IMR-90 (cell line): Measurements from ENCODE around the gene MTRF1L. TPM values are rescaled to one million over a fixed set of nuclear protein-coding genes. Genes with fewer than 3 reads are reported as not detected.
A peak's percentile ranks its signal among the peaks of the same experiment; 100 is the strongest.

ENCODE experiments used
- ATAC-seq: fragments of 200-7000 bp; cut with Tn5 transposase; 2 replicates; pipeline ENCODE4 v1.9.1; 2020; ENCODE audit warnings: low read depth, mild to moderate bottlenecking, moderate library complexity
- BruUV-seq: library from RNA; stranded (reverse); fragments of 400-500 nt; replicated peaks from 2 replicates; lab custom pipeline; 2021; lab: Mats Ljungman, UMichigan
- CTCF ChIA-PET: fragments of 300-600 bp; formaldehyde crosslinking; extraction: SDS; loops from one replicate; lab custom pipeline; 2021; ENCODE audit warnings: antibody characterized with exemption; lab: Yijun Ruan, JAX
- POLR2A ChIA-PET: fragments of 300-600 bp; sonication (Branson Sonifier 250); formaldehyde crosslinking; loops from one replicate; lab custom pipeline; 2022; ENCODE audit warnings: antibody characterized with exemption; ENCODE audit not compliant: unreplicated experiment; lab: Charles Lee
- DNase-seq: peaks from one replicate; pipeline ENCODE4 v3.0.0; 2013
- H2AFZ ChIP-seq: replicated peaks from 2 replicates; pipeline ENCODE3; 2013; ENCODE audit warnings: low read length, mild to moderate bottlenecking; ENCODE audit not compliant: poor library complexity
- H2AK5ac ChIP-seq: 2 replicates; pipeline ENCODE4 v1.6.1; 2013; ENCODE audit warnings: low read depth, low read length, inconsistent platforms
- H2AK9ac ChIP-seq: replicated peaks from 2 replicates; pipeline ENCODE3; 2013; ENCODE audit warnings: mild to moderate bottlenecking, low read depth, low read length, moderate library complexity; ENCODE audit not compliant: poor library complexity
- H2BK120ac ChIP-seq: 2 replicates; pipeline ENCODE4 v1.6.1; 2013; ENCODE audit warnings: low read depth, low read length, inconsistent platforms
- H2BK15ac ChIP-seq: 3 replicates; pipeline ENCODE4 v1.6.1; 2013; ENCODE audit warnings: low read depth, low read length, inconsistent platforms
- H2BK20ac ChIP-seq: 2 replicates; pipeline ENCODE4 v1.6.1; 2013; ENCODE audit warnings: low read depth, mild to moderate bottlenecking, inconsistent platforms, low read length, moderate library complexity
- H2BK5ac ChIP-seq: 2 replicates; pipeline ENCODE4 v1.6.1; 2013; ENCODE audit warnings: mild to moderate bottlenecking, low read depth, low read length, inconsistent platforms; ENCODE audit not compliant: poor library complexity, severe bottlenecking
- H3K14ac ChIP-seq: replicated peaks from 2 replicates; pipeline ENCODE4 v1.6.1; 2013; ENCODE audit warnings: low read depth, low read length, inconsistent platforms
- H3K18ac ChIP-seq: 2 replicates; pipeline ENCODE4 v1.6.1; 2013; ENCODE audit warnings: low read depth, low read length, control low read depth
- H3K23ac ChIP-seq: 2 replicates; pipeline ENCODE4 v1.6.1; 2013; ENCODE audit warnings: low read depth, low read length, inconsistent platforms
- H3K27ac ChIP-seq: 2 replicates; pipeline ENCODE4 v1.5.1; 2013; ENCODE audit warnings: mild to moderate bottlenecking, control low read depth, low read length; ENCODE audit not compliant: insufficient read depth
- H3K27me3 ChIP-seq: 2 replicates; pipeline ENCODE4 v1.6.1; 2013; ENCODE audit warnings: low read length; ENCODE audit not compliant: control insufficient read depth, insufficient read depth
- H3K36me3 ChIP-seq: 2 replicates; pipeline ENCODE4 v1.6.1; 2013; ENCODE audit warnings: low read length, mixed read lengths; ENCODE audit not compliant: control insufficient read depth, insufficient read depth
- H3K4ac ChIP-seq: 2 replicates; pipeline ENCODE4 v1.6.1; 2013; ENCODE audit warnings: low read depth, low read length, inconsistent platforms
- H3K4me1 ChIP-seq: 2 replicates; pipeline ENCODE4 v1.6.1; 2013; ENCODE audit warnings: low read length, mixed read lengths; ENCODE audit not compliant: control insufficient read depth, insufficient read depth
- H3K4me2 ChIP-seq: 2 replicates; pipeline ENCODE4 v1.6.1; 2013; ENCODE audit warnings: low read depth, mild to moderate bottlenecking, control low read depth, low read length, moderate library complexity
- H3K4me3 ChIP-seq: 2 replicates; pipeline ENCODE4 v1.5.1; 2013; ENCODE audit warnings: low read depth, mild to moderate bottlenecking, control low read depth, low read length, moderate library complexity; ENCODE audit not compliant: insufficient read depth
- H3K56ac ChIP-seq: 2 replicates; pipeline ENCODE4 v1.6.1; 2013; ENCODE audit warnings: low read length, inconsistent platforms; ENCODE audit not compliant: insufficient read depth; ENCODE audit errors: extremely low read depth
- H3K79me1 ChIP-seq, 2 experiments: 2 replicates each; pipeline ENCODE4 v1.6.1; 2013; ENCODE audit warnings: low read length in 2 of 2, inconsistent platforms in 1 of 2, low read depth in 1 of 2
- H3K9ac ChIP-seq: 2 replicates; pipeline ENCODE4 v1.6.1; 2013; ENCODE audit warnings: low read depth, low read length, control low read depth
- H3K9me1 ChIP-seq: 2 replicates; pipeline ENCODE4 v1.6.1; 2013; ENCODE audit warnings: low read length, inconsistent platforms; ENCODE audit not compliant: insufficient read depth
- H3K9me3 ChIP-seq: 2 replicates; pipeline ENCODE4 v1.6.1; 2013; ENCODE audit warnings: low read length; ENCODE audit not compliant: control insufficient read depth, insufficient read depth
- H4K20me1 ChIP-seq: 2 replicates; pipeline ENCODE4 v1.6.1; 2013; ENCODE audit warnings: low read length, inconsistent platforms; ENCODE audit not compliant: insufficient read depth
- H4K5ac ChIP-seq: 2 replicates; pipeline ENCODE4 v1.6.1; 2013; ENCODE audit warnings: mild to moderate bottlenecking, low read depth, low read length, control low read depth
- H4K8ac ChIP-seq, 2 experiments: 2 replicates each; pipeline ENCODE4 v1.6.1; 2013; ENCODE audit warnings: low read depth in 2 of 2, low read length in 2 of 2, control low read depth in 1 of 2, inconsistent platforms in 1 of 2
- H4K91ac ChIP-seq: 2 replicates; pipeline ENCODE4 v1.6.1; 2013; ENCODE audit warnings: low read depth, low read length, inconsistent platforms; ENCODE audit not compliant: insufficient read depth
- CEBPB ChIP-seq: IDR thresholded peaks from 2 replicates; pipeline ENCODE4 v1.6.1; 2012; ENCODE audit warnings: low read depth, low read length, improper control_type of control experiment
- CHD1 ChIP-seq: IDR thresholded peaks from 2 replicates; pipeline ENCODE4 v1.6.1; 2012; ENCODE audit warnings: low read depth, low read length, improper control_type of control experiment
- FOS ChIP-seq: fragments of 150-350 bp; IDR thresholded peaks from 2 replicates; pipeline ENCODE4 v1.6.1; 2016; ENCODE audit warnings: low read depth, low read length
- MAZ ChIP-seq: IDR thresholded peaks from 2 replicates; pipeline ENCODE4 v1.6.1; 2012; ENCODE audit warnings: low read depth, mild to moderate bottlenecking, low read length, improper control_type of control experiment, moderate library complexity, borderline replicate concordance
- MXI1 ChIP-seq: IDR thresholded peaks from 2 replicates; pipeline ENCODE4 v1.6.1; 2012; ENCODE audit warnings: low read depth, mild to moderate bottlenecking, low read length, moderate library complexity, borderline replicate concordance
- NFE2L2 ChIP-seq: fragments of 150-350 bp; IDR thresholded peaks from 2 replicates; pipeline ENCODE4 v1.6.1; 2016; ENCODE audit warnings: low read depth, mild to moderate bottlenecking, low read length
- RAD21 ChIP-seq: IDR thresholded peaks from 2 replicates; pipeline ENCODE4 v1.6.1; 2012; ENCODE audit warnings: low read length, improper control_type of control experiment
- SMC3 ChIP-seq: fragments of 150-350 bp; IDR thresholded peaks from 2 replicates; pipeline ENCODE4 v1.6.1; 2016; ENCODE audit warnings: low read depth, mild to moderate bottlenecking, antibody characterized with exemption, low read length, moderate library complexity
- WGBS, 2 experiments: methylation state at CpG; one replicate each; pipeline versions ENCODE4 v1.1.5 to v1.1.7; 2013; ENCODE audit warnings: missing lambda C conversion rate in 2 of 2; ENCODE audit not compliant: insufficient read length in 1 of 2; ENCODE audit errors: extremely low coverage in 2 of 2; 5-methylcytosine and 5-hydroxymethylcytosine counted together
- dilution Hi-C: fragments of 300-500 bp; cut with HindIII; formaldehyde crosslinking; loops from one replicate; pipeline ENCODE4 v1.14.3; 2018; ENCODE audit warnings: low sequenced_read_pairs; ENCODE audit not compliant: unreplicated experiment
- in situ Hi-C: fragments of 300-500 bp; cut with MboI; formaldehyde crosslinking; loops from 3 replicates; pipeline ENCODE4 v1.14.3; 2019; ENCODE audit warnings: low sequenced_read_pairs, inconsistent platforms, mixed read lengths
- intact Hi-C: fragments of 100-400 bp; cut with micrococcal nuclease; formaldehyde crosslinking; loops from 2 replicates; pipeline ENCODE4 v1.10.0; 2022
- polyA plus RNA-seq, 3 experiments: library from polyadenylated mRNA; depleted of rRNA; stranded (reverse); fragments of >200 nt; gene quantifications; 2 replicates each; pipeline ENCODE4 v1.2.3, GENCODE V29; 2012; ENCODE audit warnings: low replicate concordance in 1 of 3
- total RNA-seq: library from RNA; depleted of rRNA; stranded (reverse); fragments of >200 nt; gene quantifications from 2 replicates; pipeline ENCODE4 v1.2.3, GENCODE V29; 2012
- TF ChIP-seq, protein P1 (sequence below): fragments of 150-350 bp; IDR thresholded peaks from 2 replicates; pipeline ENCODE4 v1.6.1; 2017; ENCODE audit warnings: mild to moderate bottlenecking, antibody characterized with exemption, low read length, low read depth
- TF ChIP-seq, protein P2 (sequence below): conservative IDR thresholded peaks from 2 replicates; pipeline ENCODE4 v1.5.1; 2012; ENCODE audit warnings: mild to moderate bottlenecking, low read depth, low read length, improper control_type of control experiment
- TF ChIP-seq, protein P3 (sequence below): fragments of 150-350 bp; IDR thresholded peaks from 2 replicates; pipeline ENCODE4 v1.6.1; 2016; ENCODE audit warnings: low read depth, mild to moderate bottlenecking, low read length, moderate library complexity, borderline replicate concordance

Gene MTRF1L
- total and polyA plus RNA-seq, 2 of the 4 experiments (the other 2 are of a cell fraction) = 6.9 to 11.1 TPM

DNA sequence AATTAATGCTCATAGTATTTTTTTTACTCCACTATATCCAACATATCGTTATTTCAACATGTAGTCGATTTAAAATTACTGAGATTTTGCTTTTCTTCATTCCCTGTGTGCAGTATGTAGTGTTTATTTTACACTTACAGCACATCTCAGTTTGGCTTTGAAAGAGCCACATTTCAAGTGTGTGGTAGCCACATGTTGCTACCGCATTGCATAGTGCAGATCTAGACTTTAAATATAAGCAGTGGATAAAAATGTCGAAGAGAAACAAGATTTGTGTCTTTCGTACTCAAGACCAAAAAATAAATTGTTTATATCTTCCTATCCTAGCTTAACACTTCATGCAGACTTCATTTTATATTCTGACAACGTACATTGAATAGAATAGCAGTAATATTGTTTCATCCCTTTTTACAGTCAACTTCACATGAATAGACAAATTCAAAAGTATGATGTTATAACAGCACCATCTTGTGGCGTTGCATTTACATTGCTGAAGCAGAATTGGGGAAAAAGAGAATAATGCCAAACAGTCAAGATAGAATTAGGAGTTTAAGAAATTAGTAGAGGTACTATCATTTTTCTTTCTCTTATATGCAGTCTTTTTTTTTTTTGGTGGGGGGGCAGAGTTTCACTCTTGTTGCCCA lies 49.5 kb downstream of the MTRF1L start:
- Histone ChIP-seq H3K79me1 (no peaks in the 10 kb centered on the region), H3K14ac (no peak overlapping the region), H4K8ac (no peak overlapping the region), H3K36me3 (no peaks in the 10 kb centered on the region), H2BK120ac (no peak overlapping the region), H3K9ac (no peak overlapping the region), H3K4ac (no peak overlapping the region), H4K91ac (no peak overlapping the region), H3K9me1 (no peaks in the 10 kb centered on the region), H3K56ac (no peak overlapping the region), H2BK5ac (no peak overlapping the region), H3K27ac (no peak overlapping the region), H2AK9ac (no peak overlapping the region), H2AFZ (no peak overlapping the region), H3K4me2 (no peak overlapping the region), H4K20me1 (no peaks in the 10 kb centered on the region), H4K5ac (no peak overlapping the region), H3K4me1 (no peaks in the 10 kb centered on the region), H3K4me3 (no peak overlapping the region), H3K23ac (no peak overlapping the region), H2BK20ac (no peak overlapping the region), H3K27me3 (no peaks in the 10 kb centered on the region), H3K9me3 (no peaks in the 10 kb centered on the region), H2BK15ac (no peak overlapping the region), H3K18ac (no peak overlapping the region), H2AK5ac (no peak overlapping the region)
- peak; percentile 63 for DNase-seq
- in situ Hi-C loops = loop anchor here (10.0 kb wide), 2 partner anchors 208 to 478 kb away; no protein-coding TSS in a partner anchor
- intact Hi-C loops = loop anchor here (1.0 to 5.0 kb wide), 3 partner anchors 89 to 359 kb away; partner anchors contain the start of gene VIP
- WGBS, 2 experiments = no CpG with 5 or more reads among the region's 7 CpGs
- CTCF ChIA-PET = interaction anchor here (0.6 kb wide), 1 partner anchor 87 kb away, joined by 4 read pairs; no protein-coding TSS in a partner anchor
- dilution Hi-C loops = no loop called here
- ATAC-seq = peak; percentile 50
- POLR2A ChIA-PET = no interaction called here
- TF ChIP-seq MXI1 (no peak), NFE2L2 (no peak), MAZ (no peak), CEBPB (no peak), CHD1 (no peak), SMC3 (peak; percentile 52), RAD21 (peak; percentile 63), FOS (no peak)
- TF ChIP-seq, protein P1, sequence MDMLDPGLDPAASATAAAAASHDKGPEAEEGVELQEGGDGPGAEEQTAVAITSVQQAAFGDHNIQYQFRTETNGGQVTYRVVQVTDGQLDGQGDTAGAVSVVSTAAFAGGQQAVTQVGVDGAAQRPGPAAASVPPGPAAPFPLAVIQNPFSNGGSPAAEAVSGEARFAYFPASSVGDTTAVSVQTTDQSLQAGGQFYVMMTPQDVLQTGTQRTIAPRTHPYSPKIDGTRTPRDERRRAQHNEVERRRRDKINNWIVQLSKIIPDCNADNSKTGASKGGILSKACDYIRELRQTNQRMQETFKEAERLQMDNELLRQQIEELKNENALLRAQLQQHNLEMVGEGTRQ = no peak
- TF ChIP-seq, protein P2, sequence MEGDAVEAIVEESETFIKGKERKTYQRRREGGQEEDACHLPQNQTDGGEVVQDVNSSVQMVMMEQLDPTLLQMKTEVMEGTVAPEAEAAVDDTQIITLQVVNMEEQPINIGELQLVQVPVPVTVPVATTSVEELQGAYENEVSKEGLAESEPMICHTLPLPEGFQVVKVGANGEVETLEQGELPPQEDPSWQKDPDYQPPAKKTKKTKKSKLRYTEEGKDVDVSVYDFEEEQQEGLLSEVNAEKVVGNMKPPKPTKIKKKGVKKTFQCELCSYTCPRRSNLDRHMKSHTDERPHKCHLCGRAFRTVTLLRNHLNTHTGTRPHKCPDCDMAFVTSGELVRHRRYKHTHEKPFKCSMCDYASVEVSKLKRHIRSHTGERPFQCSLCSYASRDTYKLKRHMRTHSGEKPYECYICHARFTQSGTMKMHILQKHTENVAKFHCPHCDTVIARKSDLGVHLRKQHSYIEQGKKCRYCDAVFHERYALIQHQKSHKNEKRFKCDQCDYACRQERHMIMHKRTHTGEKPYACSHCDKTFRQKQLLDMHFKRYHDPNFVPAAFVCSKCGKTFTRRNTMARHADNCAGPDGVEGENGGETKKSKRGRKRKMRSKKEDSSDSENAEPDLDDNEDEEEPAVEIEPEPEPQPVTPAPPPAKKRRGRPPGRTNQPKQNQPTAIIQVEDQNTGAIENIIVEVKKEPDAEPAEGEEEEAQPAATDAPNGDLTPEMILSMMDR = peak; percentile 73
- TF ChIP-seq, protein P3, sequence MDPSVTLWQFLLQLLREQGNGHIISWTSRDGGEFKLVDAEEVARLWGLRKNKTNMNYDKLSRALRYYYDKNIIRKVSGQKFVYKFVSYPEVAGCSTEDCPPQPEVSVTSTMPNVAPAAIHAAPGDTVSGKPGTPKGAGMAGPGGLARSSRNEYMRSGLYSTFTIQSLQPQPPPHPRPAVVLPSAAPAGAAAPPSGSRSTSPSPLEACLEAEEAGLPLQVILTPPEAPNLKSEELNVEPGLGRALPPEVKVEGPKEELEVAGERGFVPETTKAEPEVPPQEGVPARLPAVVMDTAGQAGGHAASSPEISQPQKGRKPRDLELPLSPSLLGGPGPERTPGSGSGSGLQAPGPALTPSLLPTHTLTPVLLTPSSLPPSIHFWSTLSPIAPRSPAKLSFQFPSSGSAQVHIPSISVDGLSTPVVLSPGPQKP = no peak
- no TSS peak for BruUV-seq
